HPDE6-E6E7 (cell line): ENCODE results near the gene DRC3.
"Not testable (repeated sequence)": the region's sequence is repeated elsewhere in the genome, so short reads cannot be mapped to it uniquely, and the experiment has no call there.

ENCODE experiments used
- DNase-seq: peaks from one replicate; pipeline ENCODE4 v3.0.0; 2011; ENCODE audit warnings: missing footprints; ENCODE audit errors: extremely low spot score

The DRC3 gene

GRCh38 chr17:17972126-17972951 lies at the start of gene DRC3, which contains the start of gene TOM1L2:
Gene DRC3 (plus strand): TSS chr17:17972862. CDS start chr17:17977599, 4,737 bp downstream.
Gene TOM1L2 (minus strand): TSS chr17:17972400. CDS start chr17:17972313, 87 bp downstream.
- DNase-seq, result peak; percentile 100

GRCh38 chr17:17924131-17924856 lies 48.4 kb upstream of the DRC3 start:
- DNase-seq, result no peak

- DNase-seq, result no peak
These were observed 47.8 kb upstream of the DRC3 start for GRCh38 chr17:17924857-17925250.

- DNase-seq, result no peak
These were observed 46.6 kb upstream of the DRC3 start for GRCh38 chr17:17926036-17926435.

GRCh38 chr17:17926840-17927449 lies 45.7 kb upstream of the DRC3 start:
- no peak for DNase-seq

- no peak for DNase-seq
These were observed 44.0 kb upstream of the DRC3 start for GRCh38 chr17:17928398-17929287.

GRCh38 chr17:17929655-17930380 lies 42.8 kb upstream of the DRC3 start:
- no peak for DNase-seq

- no peak for DNase-seq
These were observed 42.0 kb upstream of the DRC3 start for GRCh38 chr17:17930674-17931073.

- no peak for DNase-seq
These were observed 41.5 kb upstream of the DRC3 start for GRCh38 chr17:17931159-17931558.

- DNase-seq, result no peak
These were observed 38.9 kb upstream of the DRC3 start for GRCh38 chr17:17933775-17934174.

- no peak for DNase-seq
These were observed 38.4 kb upstream of the DRC3 start for GRCh38 chr17:17934214-17934613.

GRCh38 chr17:17934806-17935205 lies 37.9 kb upstream of the DRC3 start:
- no peak for DNase-seq

- no peak for DNase-seq
These were observed 37.1 kb upstream of the DRC3 start for GRCh38 chr17:17935321-17936271.

GRCh38 chr17:17937201-17937853 lies 35.3 kb upstream of the DRC3 start:
- no peak for DNase-seq

- no peak for DNase-seq
These were observed 34.7 kb upstream of the DRC3 start for GRCh38 chr17:17937958-17938357.

- DNase-seq, result no peak
These were observed 34.1 kb upstream of the DRC3 start for GRCh38 chr17:17938388-17939107.

GRCh38 chr17:17939941-17940340 lies 32.7 kb upstream of the DRC3 start:
- not testable (repeated sequence) for DNase-seq

GRCh38 chr17:17940441-17940911 lies 32.2 kb upstream of the DRC3 start:
- no peak for DNase-seq
